Muscle of back (tissue), 11 donors: ENCODE measurements around the gene HPCA. TPM values are rescaled to one million over a fixed set of nuclear protein-coding genes. Genes with fewer than 3 reads are reported as not detected.

Experiments
- DNase-seq, 3 donors: peaks; one replicate each; pipeline versions ENCODE4 v3.0.0 to v3.0.0-alpha.2; 2013
- polyA plus RNA-seq, 10 donors: library from polyadenylated mRNA; unstranded; fragments of 120-200 nt; gene quantifications; one replicate each; pipeline ENCODE4 v1.2.1, GENCODE V29; 2013; ENCODE audit not compliant: insufficient read length in 10 of 10

Gene HPCA
- polyA plus RNA-seq, 10 donors = 0.13 to 1.2 (median 0.21) TPM

GRCh38 chr1:32928715-32929114, 42.4 kb downstream of the HPCA start:
- DNase-seq = no peak

GRCh38 chr1:32929366-32929765, 43.1 kb downstream of the HPCA start:
- DNase-seq = no peak

- DNase-seq = no peak
Measured at GRCh38 chr1:32931760-32932159, 45.5 kb downstream of the HPCA start.

GRCh38 chr1:32933742-32934322, 47.5 kb downstream of the HPCA start:
- peak in 1 of 3 donors; percentile 45 for DNase-seq

- DNase-seq = no peak
Measured at GRCh38 chr1:32934535-32934934, 48.2 kb downstream of the HPCA start.

GRCh38 chr1:32937061-32937460, 50.8 kb downstream of the HPCA start:
- no peak for DNase-seq

GRCh38 chr1:32939655-32940371, 53.5 kb downstream of the HPCA start:
- DNase-seq = peak in 2 of 3 donors; percentile 44 to 63

- no peak for DNase-seq
Measured at GRCh38 chr1:32944180-32944579, 57.9 kb downstream of the HPCA start.

Other genes starting within 250 kb of the HPCA start
- 10 to 100 TPM; 20.8 to 27.4 (median 25.2) TPM for gene ZBTB8OS, start 235.9 kb upstream of the HPCA start, polyA plus RNA-seq
- gene RBBP4, start 235.3 kb upstream of the HPCA start, polyA plus RNA-seq = 100 to 1,000 TPM; 128 to 192 (median 154) TPM
- gene SYNC, start 183.7 kb upstream of the HPCA start, polyA plus RNA-seq = 10 to 100 TPM; 18.9 to 45.1 (median 34.9) TPM
- gene YARS1, start 69.1 kb upstream of the HPCA start, polyA plus RNA-seq = 10 to 100 TPM; 35.6 to 57.0 (median 45.0) TPM
- gene S100PBP, start 68.8 kb upstream of the HPCA start, polyA plus RNA-seq = 10 to 100 TPM; 16.9 to 38.8 (median 24.4) TPM
- 100 to 1,000 TPM; 161 to 210 (median 176) TPM for gene FNDC5, start 15.6 kb upstream of the HPCA start, polyA plus RNA-seq
- 10 to 100 TPM in 1 of 10 donors, 1 to 10 TPM in 9; 4.5 to 15.7 (median 7.2) TPM for gene TMEM54, start 14.9 kb downstream of the HPCA start, polyA plus RNA-seq
- gene RNF19B, start 78.3 kb downstream of the HPCA start, polyA plus RNA-seq = 10 to 100 TPM in 2 of 10 donors, 1 to 10 TPM in 8; 7.3 to 10.6 (median 8.6) TPM
- gene AK2, start 150.4 kb downstream of the HPCA start, polyA plus RNA-seq = 100 to 1,000 TPM; 101 to 150 (median 118) TPM
- gene AZIN2, start 194.7 kb downstream of the HPCA start, polyA plus RNA-seq = 1 to 10 TPM; 3.7 to 7.2 (median 5.0) TPM